Hematopoietic multipotent progenitor cell treated with erythropoietin and hydrocortisone succinate and interleukin-3 and kit ligand, for 17 days (in vitro differentiated cells): ENCODE data around the gene TPRN.
"Not testable (repeated sequence)": the region's sequence is repeated elsewhere in the genome, so short reads cannot be mapped to it uniquely, and the experiment has no call there.

Source experiments
- DNase-seq: peaks from one replicate; pipeline ENCODE4 v3.0.0-alpha.2; 2015; ENCODE audit warnings: low spot score

Gene TPRN, protein sequence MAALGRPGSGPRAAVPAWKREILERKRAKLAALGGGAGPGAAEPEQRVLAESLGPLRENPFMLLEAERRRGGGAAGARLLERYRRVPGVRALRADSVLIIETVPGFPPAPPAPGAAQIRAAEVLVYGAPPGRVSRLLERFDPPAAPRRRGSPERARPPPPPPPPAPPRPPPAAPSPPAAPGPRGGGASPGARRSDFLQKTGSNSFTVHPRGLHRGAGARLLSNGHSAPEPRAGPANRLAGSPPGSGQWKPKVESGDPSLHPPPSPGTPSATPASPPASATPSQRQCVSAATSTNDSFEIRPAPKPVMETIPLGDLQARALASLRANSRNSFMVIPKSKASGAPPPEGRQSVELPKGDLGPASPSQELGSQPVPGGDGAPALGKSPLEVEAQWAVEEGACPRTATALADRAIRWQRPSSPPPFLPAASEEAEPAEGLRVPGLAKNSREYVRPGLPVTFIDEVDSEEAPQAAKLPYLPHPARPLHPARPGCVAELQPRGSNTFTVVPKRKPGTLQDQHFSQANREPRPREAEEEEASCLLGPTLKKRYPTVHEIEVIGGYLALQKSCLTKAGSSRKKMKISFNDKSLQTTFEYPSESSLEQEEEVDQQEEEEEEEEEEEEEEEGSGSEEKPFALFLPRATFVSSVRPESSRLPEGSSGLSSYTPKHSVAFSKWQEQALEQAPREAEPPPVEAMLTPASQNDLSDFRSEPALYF

GRCh38 chr9:137200311-137201204 is at the start of gene TPRN:
Gene TPRN (minus strand): TSS chr9:137200741. CDS start chr9:137200711, 30 bp downstream.
- DNase-seq: peak; percentile 99

DNA sequence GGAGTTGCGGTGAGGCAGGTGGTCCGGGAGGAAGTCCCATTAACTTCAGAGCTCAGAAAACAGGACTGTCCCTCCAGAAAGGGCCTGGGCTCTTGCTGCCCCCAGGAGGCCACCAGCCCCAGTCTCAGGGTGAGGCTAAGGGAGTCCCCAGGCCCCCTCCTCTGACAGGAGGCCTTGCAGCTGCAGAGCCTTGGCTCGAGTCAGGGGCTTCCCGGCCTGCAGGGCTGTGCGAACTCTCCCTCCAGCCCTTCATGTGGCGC is 47.3 kb upstream of the TPRN start:
- DNase-seq: peak; percentile 22

GRCh38 chr9:137247135-137247915 is 46.8 kb upstream of the TPRN start:
- DNase-seq: no peak

- DNase-seq: no peak
Observed at GRCh38 chr9:137245450-137246421, 45.2 kb upstream of the TPRN start.

- peak; percentile 48 for DNase-seq
Observed at GRCh38 chr9:137244486-137245449, 44.2 kb upstream of the TPRN start.

- peak; percentile 50 for DNase-seq
Observed at GRCh38 chr9:137243626-137244485, 43.3 kb upstream of the TPRN start.

DNA sequence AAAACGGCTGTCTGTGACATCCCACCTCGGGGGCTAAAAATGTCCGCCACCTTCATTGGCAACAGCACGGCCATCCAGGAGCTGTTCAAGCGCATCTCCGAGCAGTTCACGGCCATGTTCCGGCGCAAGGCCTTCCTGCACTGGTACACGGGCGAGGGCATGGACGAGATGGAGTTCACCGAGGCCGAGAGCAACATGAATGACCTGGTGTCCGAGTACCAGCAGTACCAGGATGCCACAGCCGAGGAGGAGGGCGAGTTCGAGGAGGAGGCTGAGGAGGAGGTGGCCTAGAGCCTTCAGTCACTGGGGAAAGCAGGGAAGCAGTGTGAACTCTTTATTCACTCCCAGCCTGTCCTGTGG is 42.7 kb upstream of the TPRN start:
- DNase-seq: not testable (repeated sequence)

DNA sequence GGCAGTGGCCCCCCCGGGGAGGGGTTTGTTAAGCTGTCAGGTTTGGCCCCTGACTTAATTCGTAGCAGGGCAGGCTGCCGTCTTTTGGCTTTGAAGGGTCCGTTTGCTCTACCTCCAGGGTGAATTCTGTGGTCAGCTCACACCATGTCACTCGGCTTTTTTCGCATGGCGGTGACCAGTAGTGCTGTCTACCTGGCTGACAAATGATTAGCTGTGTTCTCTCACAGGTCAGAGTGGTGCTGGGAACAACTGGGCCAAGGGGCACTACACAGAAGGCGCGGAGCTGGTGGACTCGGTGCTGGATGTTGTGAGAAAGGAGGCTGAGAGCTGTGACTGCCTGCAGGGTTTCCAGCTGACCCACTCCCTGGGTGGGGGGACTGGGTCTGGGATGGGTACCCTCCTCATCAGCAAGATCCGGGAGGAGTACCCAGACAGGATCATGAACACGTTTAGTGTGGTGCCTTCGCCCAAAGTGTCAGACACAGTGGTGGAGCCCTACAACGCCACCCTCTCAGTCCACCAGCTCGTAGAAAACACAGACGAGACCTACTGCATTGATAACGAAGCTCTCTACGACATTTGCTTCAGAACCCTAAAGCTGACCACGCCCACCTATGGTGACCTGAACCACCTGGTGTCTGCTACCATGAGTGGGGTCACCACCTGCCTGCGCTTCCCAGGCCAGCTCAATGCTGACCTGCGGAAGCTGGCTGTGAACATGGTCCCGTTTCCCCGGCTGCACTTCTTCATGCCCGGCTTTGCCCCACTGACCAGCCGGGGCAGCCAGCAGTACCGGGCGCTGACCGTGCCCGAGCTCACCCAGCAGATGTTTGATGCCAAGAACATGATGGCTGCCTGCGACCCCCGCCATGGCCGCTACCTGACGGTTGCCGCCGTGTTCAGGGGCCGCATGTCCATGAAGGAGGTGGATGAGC is 42.0 kb upstream of the TPRN start:
- DNase-seq: peak; percentile 70

- peak; percentile 87 for DNase-seq
Observed at GRCh38 chr9:137241490-137242268, 41.1 kb upstream of the TPRN start.

DNA sequence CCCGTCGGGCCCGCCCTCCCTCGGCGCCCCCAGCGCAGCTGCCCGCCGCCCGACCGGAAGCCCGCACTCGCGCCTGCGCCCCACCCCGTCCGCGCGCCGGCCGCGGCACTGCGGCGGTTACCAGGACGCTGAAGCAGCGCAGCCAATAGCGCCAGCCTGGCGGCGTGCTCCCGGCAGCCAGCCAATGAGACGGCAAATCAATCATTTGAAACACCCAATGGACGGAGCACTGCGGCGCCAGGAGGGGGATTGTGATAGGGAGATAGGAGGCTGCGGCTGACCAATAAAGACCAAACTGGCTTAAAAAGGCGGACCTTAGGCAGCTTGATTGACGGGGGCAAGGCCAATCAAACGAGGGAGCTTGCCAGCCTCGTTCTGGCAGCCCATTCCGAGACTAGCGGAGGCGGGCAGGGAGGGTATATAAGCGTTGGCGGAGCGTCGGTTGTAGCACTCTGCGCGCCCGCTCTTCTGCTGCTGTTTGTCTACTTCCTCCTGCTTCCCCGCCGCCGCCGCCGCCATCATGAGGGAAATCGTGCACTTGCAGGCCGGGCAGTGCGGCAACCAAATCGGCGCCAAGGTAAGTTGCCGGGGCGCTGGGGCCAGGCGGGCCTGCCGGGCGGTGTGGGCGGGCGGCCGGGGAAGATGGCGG is 40.4 kb upstream of the TPRN start, which contains the start of gene TUBB4B:
TUBB4B (plus strand) TSS at position 447 of the 649 bp plus-strand sequence; CDS start at position 521, 74 bp downstream.
- DNase-seq: peak; percentile 100

GRCh38 chr9:137240318-137240840 is 39.8 kb upstream of the TPRN start:
- DNase-seq: peak; percentile 66

GRCh38 chr9:137239541-137240200 is 39.1 kb upstream of the TPRN start:
- not testable (repeated sequence) for DNase-seq

DNA sequence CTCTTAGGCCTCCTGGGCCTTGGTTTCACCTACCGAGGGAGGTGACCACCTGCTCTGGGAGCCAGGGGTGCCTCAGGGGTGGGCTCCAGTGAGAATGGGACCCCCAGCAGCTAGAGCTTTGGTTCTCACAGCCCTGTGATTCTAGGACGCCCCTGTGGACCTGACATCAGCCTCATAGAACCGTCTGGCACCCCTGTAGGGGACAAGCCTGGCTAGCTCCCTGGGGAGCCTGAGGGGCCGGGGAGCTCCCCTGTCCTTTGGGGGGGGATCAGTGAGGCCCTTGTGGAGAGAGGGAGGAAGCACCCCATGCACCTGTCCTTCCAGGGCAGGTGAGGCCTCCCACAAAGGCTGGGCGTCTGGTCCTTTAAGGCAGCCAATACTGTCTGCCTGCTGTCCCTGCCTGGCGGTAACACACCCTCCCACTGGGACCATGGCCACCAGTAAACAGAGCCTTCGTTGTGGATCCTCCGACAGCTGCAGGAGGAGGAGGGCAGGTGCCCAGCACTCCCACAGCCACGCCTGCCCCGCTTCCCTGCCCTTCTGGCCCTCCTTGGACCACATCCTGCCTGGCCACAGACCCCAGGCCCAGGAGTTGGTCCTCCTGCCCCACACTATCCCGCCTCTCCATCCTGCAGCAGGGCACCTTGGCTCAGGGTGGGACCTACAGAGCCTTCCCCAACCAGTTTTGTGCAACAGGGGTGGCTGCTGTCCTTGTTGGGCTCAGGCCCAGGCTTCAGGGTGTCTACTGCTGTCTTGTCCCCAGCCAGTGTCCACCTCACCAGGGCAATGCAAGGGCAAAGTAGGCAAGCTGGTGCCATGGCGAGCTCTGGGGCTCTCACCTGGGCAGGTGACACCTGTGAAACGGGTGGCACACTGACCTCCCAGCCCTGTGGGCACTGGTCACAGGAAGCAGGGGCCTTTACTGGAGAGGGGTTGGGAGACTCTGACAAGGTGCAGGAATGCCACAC is 37.5 kb upstream of the TPRN start:
- no peak for DNase-seq

GRCh38 chr9:137236936-137237421 is 36.4 kb upstream of the TPRN start:
- no peak for DNase-seq
